ENCODE data around the gene FAM221B.

GRCh38 chr9:35840881-35841644 lies 12.5 kb upstream of the FAM221B start:
- TF ChIP-seq CTCF (IDR thresholded peaks at IDR 0.05) (no peak), POLR2A (IDR thresholded peaks at IDR 0.05) (no peak)
